Esophagus squamous epithelium (tissue), 5 donors: ENCODE results near the gene SAE1. TPM values are rescaled to one million over a fixed set of nuclear protein-coding genes. Genes with fewer than 3 reads are reported as not detected.

Source experiments
- DNase-seq: peaks from one replicate; lab custom pipeline; 2025; lab: John Stamatoyannopoulos, UW
- H3K27ac ChIP-seq, 4 donors: fragments of 200-600 bp; sonication (generic); one replicate each; pipeline ENCODE4 v1.5.1; 2016 to 2019; ENCODE audit warnings: mild to moderate bottlenecking in 1 of 4
- H3K27me3 ChIP-seq, 4 donors: fragments of 200-600 bp; sonication (generic); 1 replicate in 3 of 4; 2 replicates in 1 of 4; pipeline versions ENCODE4 v1.5.1 to v1.6.0; 2017 to 2021; ENCODE audit warnings: antibody characterized with exemption in 1 of 4
- H3K36me3 ChIP-seq, 3 donors: fragments of 200-600 bp; sonication (generic); one replicate each; pipeline ENCODE4 v1.5.1; 2016 to 2019
- H3K4me1 ChIP-seq, 3 donors: fragments of 200-600 bp; sonication (generic); one replicate each; pipeline ENCODE4 v1.5.1; 2017 to 2019
- H3K4me3 ChIP-seq, 4 donors: fragments of 200-600 bp; sonication (generic); 1 replicate in 3 of 4; 2 replicates in 1 of 4; pipeline ENCODE4 v1.5.1; 2016 to 2019; ENCODE audit warnings: mild to moderate bottlenecking in 2 of 4, moderate library complexity in 1 of 4
- H3K9me3 ChIP-seq, 3 donors: fragments of 200-600 bp; sonication (generic); one replicate each; pipeline ENCODE4 v1.5.1; 2016 to 2019
- CTCF ChIP-seq, 6 experiments: fragments of 450-650 bp in 4 of 6; fragments of 200-600 bp in 2 of 6; sonication (generic) in 2 of 6; IDR thresholded peaks; one replicate each; pipeline ENCODE4 v1.5.1; 2016 to 2019; ENCODE audit warnings: antibody characterized with exemption in 6 of 6, mild to moderate bottlenecking in 4 of 6, moderate library complexity in 4 of 6
- POLR2A ChIP-seq, 4 donors: fragments of 450-650 bp; IDR thresholded peaks; one replicate each; pipeline ENCODE4 v1.6.1; 2017; ENCODE audit warnings: antibody characterized with exemption in 4 of 4, mild to moderate bottlenecking in 4 of 4, moderate library complexity in 3 of 4
- WGBS, 2 donors: methylation state at CpG; one replicate each; pipeline ENCODE4 v1.1.5; 2018; 5-methylcytosine and 5-hydroxymethylcytosine counted together
- intact Hi-C: fragments of 100-400 bp; cut with DNase I; formaldehyde crosslinking; loops from one replicate; pipeline ENCODE4 v1.15.0; 2022
- total RNA-seq, 4 donors: library from RNA; depleted of rRNA; stranded (reverse); fragments of >200 nt; gene quantifications; one replicate each; pipeline ENCODE4 v1.1.0, GENCODE V29; 2016
- donor health status: DM: yes; HTN: yes; CAD: no.

The SAE1 gene
- total RNA-seq, 4 donors from 2014 or later, result 31.8 to 73.5 (median 62.1) TPM

- Histone ChIP-seq H3K27ac (peak overlapping the region; percentile 57 to 85 (median 72)), H3K4me3 (no peak overlapping the region), H3K27me3 (no peaks in the 10 kb centered on the region), H3K36me3 (peaks cover 0 to 78% (median 2%) of the 10 kb centered on the region in 3 donors), H3K4me1 (peaks cover 8 to 72% (median 49%) of the 10 kb centered on the region in 3 donors), H3K9me3 (no peaks in the 10 kb centered on the region)
- DNase-seq, result no peak
- no peak for TF ChIP-seq CTCF (IDR thresholded peaks at IDR 0.05)
- no peak for TF ChIP-seq POLR2A (IDR thresholded peaks at IDR 0.05)
- WGBS, 2 donors, result 64 to 80% methylated on average over 3 of the region's 3 CpGs
- intact Hi-C loops, result loop anchor here (5.0 kb wide), 1 partner anchor 91 kb away; no protein-coding TSS in a partner anchor
Measured at GRCh38 chr19:47151627-47152026, 21.0 kb downstream of the SAE1 start.

- WGBS, 2 donors, result 15 to 33% methylated on average over 1 of the region's 1 CpG
- no peak overlapping the region for H3K4me3 ChIP-seq
- H3K36me3 ChIP-seq, result peaks cover 0 to 75% (median 0%) of the 10 kb centered on the region in 3 donors
- no peaks in the 10 kb centered on the region for H3K27me3 ChIP-seq
- TF ChIP-seq CTCF (IDR thresholded peaks at IDR 0.05), result no peak
- TF ChIP-seq POLR2A (IDR thresholded peaks at IDR 0.05), result no peak
- no peaks in the 10 kb centered on the region for H3K9me3 ChIP-seq
- H3K27ac ChIP-seq, result peak overlapping the region; percentile 57 to 85 (median 72)
- DNase-seq, result no peak
- peaks cover 14 to 77% (median 55%) of the 10 kb centered on the region in 3 donors for H3K4me1 ChIP-seq
- intact Hi-C loops, result loop anchor here (5.0 kb wide), 1 partner anchor 90 kb away; no protein-coding TSS in a partner anchor
Measured at GRCh38 chr19:47152205-47152604, 21.6 kb downstream of the SAE1 start.

GRCh38 chr19:47152632-47153031 lies 22.0 kb downstream of the SAE1 start:
- H3K9me3 ChIP-seq, result no peaks in the 10 kb centered on the region
- H3K36me3 ChIP-seq, result peaks cover 0 to 71% (median 0%) of the 10 kb centered on the region in 3 donors
- intact Hi-C loops, result loop anchor here (5.0 kb wide), 1 partner anchor 90 kb away; no protein-coding TSS in a partner anchor
- H3K4me1 ChIP-seq, result peaks cover 18 to 82% (median 59%) of the 10 kb centered on the region in 3 donors
- no peak for DNase-seq
- 33 to 45% methylated on average over 2 of the region's 2 CpGs for WGBS, 2 donors
- peak overlapping the region; percentile 57 to 85 (median 72) for H3K27ac ChIP-seq
- H3K27me3 ChIP-seq, result no peaks in the 10 kb centered on the region
- H3K4me3 ChIP-seq, result no peak overlapping the region
- TF ChIP-seq POLR2A (IDR thresholded peaks at IDR 0.05) (no peak), CTCF (IDR thresholded peaks at IDR 0.05) (peak in 1 of 6 experiments; percentile 7)

- DNase-seq, result no peak
- intact Hi-C loops, result loop anchor here (5.0 kb wide), 1 partner anchor 89 kb away; no protein-coding TSS in a partner anchor
- no peaks in the 10 kb centered on the region for H3K27me3 ChIP-seq
- peaks cover 0 to 65% (median 0%) of the 10 kb centered on the region in 3 donors for H3K36me3 ChIP-seq
- TF ChIP-seq CTCF (IDR thresholded peaks at IDR 0.05), result no peak
- TF ChIP-seq POLR2A (IDR thresholded peaks at IDR 0.05), result no peak
- H3K9me3 ChIP-seq, result no peaks in the 10 kb centered on the region
- peaks cover 24 to 88% (median 65%) of the 10 kb centered on the region in 3 donors for H3K4me1 ChIP-seq
- 37 to 53% methylated on average over 2 of the region's 2 CpGs for WGBS, 2 donors
- H3K4me3 ChIP-seq, result no peak overlapping the region
- H3K27ac ChIP-seq, result peak overlapping the region; percentile 57 to 85 (median 67)
Measured at GRCh38 chr19:47153266-47153665, 22.6 kb downstream of the SAE1 start.

GRCh38 chr19:47155148-47155547 lies 24.5 kb downstream of the SAE1 start:
- no peak for DNase-seq
- Histone ChIP-seq H3K27ac (peak overlapping the region; percentile 57 to 85 (median 70)), H3K36me3 (peaks cover 0 to 62% (median 0%) of the 10 kb centered on the region in 3 donors), H3K27me3 (no peaks in the 10 kb centered on the region), H3K4me1 (peaks cover 37 to 95% (median 74%) of the 10 kb centered on the region in 3 donors), H3K4me3 (no peak overlapping the region), H3K9me3 (no peaks in the 10 kb centered on the region)
- WGBS, 2 donors, result 61 to 70% methylated on average over 5 to 7 of the region's 7 CpGs
- no peak for TF ChIP-seq CTCF (IDR thresholded peaks at IDR 0.05)
- no peak for TF ChIP-seq POLR2A (IDR thresholded peaks at IDR 0.05)
- intact Hi-C loops, result no loop called here
